HepG2 (cell line): ENCODE data around the gene NCOR2.

Source experiments
- HNF1A ChIP-seq, 2 experiments: sonication (generic) in 1 of 2; formaldehyde crosslinking in 1 of 2; IDR thresholded peaks; 2 replicates each; pipeline versions ENCODE4 v1.4.0 to v1.6.1; 2016 to 2020; ENCODE audit warnings: borderline replicate concordance in 1 of 2, low read depth in 1 of 2, mild to moderate bottlenecking in 1 of 2, missing genetic modification reagents in 1 of 2
- MAZ ChIP-seq, 2 experiments: sonication (generic) in 1 of 2; formaldehyde crosslinking in 1 of 2; IDR thresholded peaks; 2 replicates each; pipeline versions ENCODE4 v1.5.0 to v1.6.1; 2012 to 2020; ENCODE audit warnings: low read depth in 2 of 2, mild to moderate bottlenecking in 2 of 2, borderline replicate concordance in 1 of 2, improper control_type of control experiment in 1 of 2, low read length in 1 of 2, missing genetic modification reagents in 1 of 2, moderate library complexity in 1 of 2
- TCF12 ChIP-seq, 2 experiments: fragments of 450-650 bp in 1 of 2; sonication (generic) in 1 of 2; formaldehyde crosslinking in 1 of 2; IDR thresholded peaks; 2 replicates each; pipeline versions ENCODE4 v1.6.1 to v1.8.0; 2017 to 2022; ENCODE audit warnings: antibody characterized with exemption in 1 of 2, mild to moderate bottlenecking in 1 of 2, missing genetic modification reagents in 1 of 2, moderate library complexity in 1 of 2
- TMF1 ChIP-seq: sonication (generic); formaldehyde crosslinking; IDR thresholded peaks from 2 replicates; pipeline ENCODE4 v1.8.1; 2022; ENCODE audit warnings: low read depth, missing genetic modification reagents
- ZMYM3 ChIP-seq: sonication (generic); formaldehyde crosslinking; IDR thresholded peaks from 2 replicates; pipeline ENCODE4 v1.5.1; 2020; ENCODE audit warnings: mild to moderate bottlenecking, missing genetic modification reagents

DNA sequence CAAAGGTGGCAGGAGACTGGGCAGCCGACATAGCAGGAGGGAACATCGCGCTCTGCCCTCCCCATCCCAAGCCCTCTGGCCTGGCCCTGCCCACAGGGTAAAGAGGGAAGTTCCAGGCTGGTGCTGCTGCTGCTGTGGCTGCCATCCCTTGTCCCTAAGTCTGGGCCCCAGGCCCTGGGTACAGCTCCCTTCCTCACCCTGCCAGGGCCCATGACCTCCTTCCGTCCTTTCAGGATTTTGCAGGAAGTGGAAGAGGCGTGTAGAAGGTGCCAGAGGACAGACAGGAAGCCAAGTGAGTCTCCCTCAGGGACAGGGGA is 14.7 kb upstream of the NCOR2 start:
- no peak for TF ChIP-seq HNF1A (IDR thresholded peaks at IDR 0.05; ENCODE audit: low read depth)
- TF ChIP-seq HNF1A (CRISPR knock-in tag; IDR thresholded peaks at IDR 0.05; ENCODE audit: borderline replicate concordance): no peak
- TF ChIP-seq ZMYM3 (CRISPR knock-in tag): no peak
- no peak for TF ChIP-seq MAZ (IDR thresholded peaks at IDR 0.05; ENCODE audit: borderline replicate concordance, low read depth, low read length)
- TF ChIP-seq MAZ (CRISPR knock-in tag; IDR thresholded peaks at IDR 0.05; ENCODE audit: low read depth): no peak
- no peak for TF ChIP-seq TCF12 (IDR thresholded peaks at IDR 0.05)
- no peak for TF ChIP-seq TCF12 (CRISPR knock-in tag; IDR thresholded peaks at IDR 0.05)
- TF ChIP-seq TMF1 (CRISPR knock-in tag): no peak
